NCI-H146 treated with DMSO at 0.1 percent for 48 hours (cell line): ENCODE data around the gene RNU7-1.

Source experiments
- DNase-seq: peaks from one replicate; lab custom pipeline; 2025; ENCODE audit not compliant: unreplicated experiment; lab: John Stamatoyannopoulos, UW

The RNU7-1 gene

GRCh38 chr12:6936636-6937480, 6.8 kb upstream of the RNU7-1 start:
- DNase-seq, result peak; percentile 28

DNA sequence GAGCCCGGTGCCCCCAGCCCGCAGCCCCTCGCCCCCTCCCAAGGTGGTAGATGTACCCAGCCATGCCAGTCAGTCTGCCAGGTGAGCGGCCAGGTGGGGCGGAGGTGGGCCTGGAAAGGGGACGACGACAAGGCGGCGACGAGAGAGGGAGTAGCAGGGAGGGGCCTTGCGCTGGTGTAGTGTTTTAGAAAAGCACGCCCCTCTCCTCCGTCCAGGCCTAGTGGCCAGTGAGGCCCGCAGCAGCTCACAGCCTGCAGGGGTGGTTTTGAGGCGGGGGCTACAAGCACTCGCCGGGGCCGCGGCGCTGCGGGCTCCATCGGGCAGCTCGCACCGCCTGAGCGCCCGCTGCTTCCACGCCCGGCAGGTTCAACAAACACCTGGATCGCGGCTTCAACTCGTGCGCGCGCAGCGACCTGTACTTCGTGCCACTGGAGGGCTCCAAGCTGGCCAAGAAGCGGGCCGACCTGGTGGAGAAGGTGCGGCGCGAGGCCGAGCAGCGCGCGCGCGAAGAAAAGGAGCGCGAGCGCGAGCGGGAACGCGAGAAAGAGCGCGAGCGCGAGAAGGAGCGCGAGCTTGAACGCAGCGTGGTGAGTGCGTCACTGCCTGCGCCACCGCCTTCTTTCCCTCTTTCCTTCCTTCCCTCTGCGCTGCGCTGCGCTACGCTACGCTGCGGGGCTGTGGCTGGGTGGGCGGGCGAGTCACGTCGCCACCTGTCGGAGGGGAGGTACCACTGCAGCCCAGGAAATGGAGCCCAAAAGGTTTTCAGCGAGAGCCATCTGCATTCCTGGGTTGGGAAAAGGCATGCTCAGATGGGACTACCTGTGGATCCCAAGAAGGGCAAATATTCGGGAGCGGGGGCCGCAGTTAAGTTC, 5.9 kb upstream of the RNU7-1 start:
- DNase-seq, result peak; percentile 98

DNA sequence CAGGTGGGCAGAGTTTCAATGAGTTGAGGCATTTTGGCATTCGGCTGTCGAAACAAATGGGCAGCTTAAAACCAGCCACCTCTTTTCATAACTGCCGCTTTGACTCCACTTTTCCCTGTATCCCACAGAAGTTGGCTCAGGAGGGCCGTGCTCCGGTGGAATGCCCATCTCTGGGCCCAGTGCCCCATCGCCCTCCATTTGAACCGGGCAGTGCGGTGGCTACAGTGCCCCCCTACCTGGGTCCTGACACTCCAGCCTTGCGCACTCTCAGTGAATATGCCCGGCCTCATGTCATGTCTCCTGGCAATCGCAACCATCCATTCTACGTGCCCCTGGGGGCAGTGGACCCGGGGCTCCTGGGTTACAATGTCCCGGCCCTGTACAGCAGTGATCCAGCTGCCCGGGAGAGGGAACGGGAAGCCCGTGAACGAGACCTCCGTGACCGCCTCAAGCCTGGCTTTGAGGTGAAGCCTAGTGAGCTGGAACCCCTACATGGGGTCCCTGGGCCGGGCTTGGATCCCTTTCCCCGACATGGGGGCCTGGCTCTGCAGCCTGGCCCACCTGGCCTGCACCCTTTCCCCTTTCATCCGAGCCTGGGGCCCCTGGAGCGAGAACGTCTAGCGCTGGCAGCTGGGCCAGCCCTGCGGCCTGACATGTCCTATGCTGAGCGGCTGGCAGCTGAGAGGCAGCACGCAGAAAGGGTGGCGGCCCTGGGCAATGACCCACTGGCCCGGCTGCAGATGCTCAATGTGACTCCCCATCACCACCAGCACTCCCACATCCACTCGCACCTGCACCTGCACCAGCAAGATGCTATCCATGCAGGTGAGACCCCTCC, 5.0 kb upstream of the RNU7-1 start:
- DNase-seq, result no peak

GRCh38 chr12:6939191-6939540, 4.5 kb upstream of the RNU7-1 start:
- no peak for DNase-seq

DNA sequence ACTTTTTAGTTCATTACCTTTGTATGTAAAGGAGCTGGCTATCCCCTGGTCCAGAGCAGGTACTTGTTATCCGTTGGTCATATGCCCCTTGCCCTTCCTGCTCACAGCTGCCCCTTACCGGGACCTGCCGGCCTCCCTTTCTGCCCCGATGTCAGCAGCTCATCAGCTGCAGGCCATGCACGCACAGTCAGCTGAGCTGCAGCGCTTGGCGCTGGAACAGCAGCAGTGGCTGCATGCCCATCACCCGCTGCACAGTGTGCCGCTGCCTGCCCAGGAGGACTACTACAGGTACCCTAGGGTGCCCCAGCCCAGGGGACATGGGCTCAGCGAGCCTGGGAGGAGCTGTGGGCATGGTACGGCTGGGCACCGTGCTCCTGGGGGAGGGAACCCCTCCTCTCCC, 2.3 kb upstream of the RNU7-1 start:
- no peak for DNase-seq

- no peak for DNase-seq
These were observed 1.8 kb upstream of the RNU7-1 start for GRCh38 chr12:6941782-6942181.

DNA sequence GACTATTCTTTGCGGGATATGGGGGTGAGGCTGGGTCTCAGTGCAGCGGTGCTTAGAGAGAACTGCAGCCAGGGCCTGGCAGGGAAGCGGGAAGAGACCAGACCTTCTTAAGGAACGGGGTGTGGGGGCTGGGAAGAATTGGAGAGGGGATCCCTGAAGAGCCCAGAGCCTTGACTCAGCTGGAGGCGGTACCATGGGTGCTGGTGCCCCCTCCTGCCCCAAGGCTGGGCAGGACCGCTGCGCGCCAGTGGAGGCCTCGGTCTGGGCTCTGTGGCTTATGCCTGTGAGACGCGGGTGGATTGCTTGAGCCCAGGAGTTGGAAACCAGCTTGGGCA, 1.3 kb upstream of the RNU7-1 start:
- DNase-seq, result no peak

DNA sequence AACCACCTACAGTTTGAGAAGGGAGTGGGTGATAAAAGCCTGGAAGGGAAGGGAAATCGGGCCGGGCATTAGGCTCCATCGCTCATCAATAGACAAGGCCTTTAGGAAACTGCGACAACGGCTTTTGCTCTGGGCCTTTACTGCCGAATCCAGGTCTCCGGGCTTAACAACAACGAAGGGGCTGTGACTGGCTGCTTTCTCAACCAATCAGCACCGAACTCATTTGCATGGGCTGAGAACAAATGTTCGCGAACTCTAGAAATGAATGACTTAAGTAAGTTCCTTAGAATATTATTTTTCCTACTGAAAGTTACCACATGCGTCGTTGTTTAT, 261 bp upstream of the RNU7-1 start:
- DNase-seq, result peak; percentile 100

- DNase-seq, result peak; percentile 98
These were observed 968 bp downstream of the RNU7-1 start for GRCh38 chr12:6944381-6945186.

GRCh38 chr12:6945613-6946012, 2.0 kb downstream of the RNU7-1 start:
- DNase-seq, result no peak

- peak; percentile 100 for DNase-seq
These were observed 2.7 kb downstream of the RNU7-1 start for GRCh38 chr12:6946033-6946919.

DNA sequence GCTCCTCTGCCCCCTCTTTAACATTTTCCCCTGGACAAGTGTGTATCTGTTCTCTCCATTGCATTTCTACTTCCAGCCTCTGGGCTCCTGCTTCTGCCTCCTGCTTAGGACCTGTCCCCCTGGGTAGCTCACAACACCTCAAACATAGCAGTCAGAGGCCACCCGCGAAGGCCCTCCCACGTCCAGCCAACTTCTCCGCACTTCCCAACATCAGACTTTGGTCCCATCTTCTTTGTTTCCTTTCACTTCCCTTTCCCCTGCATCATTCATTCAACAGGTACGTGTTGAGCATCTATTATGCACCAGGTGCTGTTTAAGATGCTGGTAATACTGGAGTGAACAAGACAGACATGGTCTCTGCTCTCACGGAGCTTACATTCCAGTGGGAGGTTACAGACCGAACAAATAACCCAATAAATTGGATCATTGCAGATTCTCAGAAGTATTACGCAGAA, 3.3 kb downstream of the RNU7-1 start:
- DNase-seq, result no peak

DNA sequence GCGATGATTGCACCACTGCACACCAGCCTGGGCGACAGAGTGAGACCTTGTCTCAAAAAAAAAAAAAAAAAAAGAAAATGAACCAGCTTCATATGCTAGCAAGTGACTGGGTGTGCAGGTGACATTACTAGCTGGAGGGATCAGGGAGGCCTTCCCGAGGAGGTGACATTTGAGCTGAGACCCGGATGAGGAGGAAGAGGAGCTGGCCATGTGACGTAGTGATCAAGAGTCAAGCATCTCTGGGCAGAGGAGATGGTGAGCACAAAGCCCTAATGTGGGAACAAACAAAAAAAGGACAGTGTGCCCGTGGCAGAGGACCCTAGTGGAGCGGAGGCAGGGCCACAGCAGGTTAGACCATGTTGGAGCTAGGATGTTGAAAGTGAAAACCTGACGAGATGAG, 4.0 kb downstream of the RNU7-1 start:
- no peak for DNase-seq

DNA sequence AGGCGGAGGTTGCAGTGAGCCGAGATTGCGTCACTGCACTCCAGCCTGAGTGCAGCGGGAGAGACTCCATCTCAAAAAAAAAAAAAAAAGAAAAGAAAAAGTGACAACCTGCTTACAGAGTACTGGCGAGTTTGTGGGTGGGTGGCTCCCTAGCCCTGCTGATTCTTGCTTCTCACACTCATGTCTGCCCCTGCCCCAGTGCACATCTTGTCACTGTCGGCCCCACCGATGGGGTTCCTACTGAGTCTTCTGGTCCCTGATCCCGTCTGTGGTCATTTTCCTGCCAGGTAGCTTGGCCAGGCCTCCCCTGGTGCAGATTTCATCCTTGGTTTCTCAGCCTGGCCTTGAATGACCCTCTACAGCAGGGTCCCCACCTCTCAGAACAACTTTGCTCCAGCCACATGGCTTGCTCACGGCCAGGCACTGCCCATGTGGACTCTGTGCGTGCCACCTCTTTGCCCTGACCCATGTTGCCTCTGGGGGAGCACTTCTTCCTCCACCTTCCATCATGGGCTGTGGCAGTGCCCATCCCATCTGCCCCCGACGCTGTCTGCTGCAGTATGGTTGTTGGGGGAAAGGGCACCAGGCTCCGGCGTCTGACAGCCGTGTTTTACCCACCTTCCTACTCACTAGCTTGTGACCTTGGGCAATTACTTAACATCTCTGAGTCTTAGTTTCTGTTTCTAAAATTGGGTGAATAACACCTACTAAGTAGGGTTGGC, 5.4 kb downstream of the RNU7-1 start:
- no peak for DNase-seq

- DNase-seq, result no peak
These were observed 6.8 kb downstream of the RNU7-1 start for GRCh38 chr12:6950401-6950801.

- no peak for DNase-seq
These were observed 7.4 kb downstream of the RNU7-1 start, which contains the start of gene PTPN6 for GRCh38 chr12:6950811-6951540. Gene PTPN6, plus strand, starts transcription at chr12:6951356. Its CDS starts 157 bp downstream, at chr12:6951513.

GRCh38 chr12:6951551-6952120, 8.0 kb downstream of the RNU7-1 start:
- DNase-seq, result no peak
